Activated CD8-positive, alpha-beta memory T cell treated with anti-CD3 and anti-CD28 coated beads, Interleukin-2, amount 50 U/mL, for 24 hours (primary cell): ENCODE data around the gene ECD.

Experiments used
- DNase-seq: peaks from one replicate; pipeline ENCODE4 v3.0.0-alpha.2; 2020; ENCODE audit errors: extremely low read depth

Gene ECD

DNA sequence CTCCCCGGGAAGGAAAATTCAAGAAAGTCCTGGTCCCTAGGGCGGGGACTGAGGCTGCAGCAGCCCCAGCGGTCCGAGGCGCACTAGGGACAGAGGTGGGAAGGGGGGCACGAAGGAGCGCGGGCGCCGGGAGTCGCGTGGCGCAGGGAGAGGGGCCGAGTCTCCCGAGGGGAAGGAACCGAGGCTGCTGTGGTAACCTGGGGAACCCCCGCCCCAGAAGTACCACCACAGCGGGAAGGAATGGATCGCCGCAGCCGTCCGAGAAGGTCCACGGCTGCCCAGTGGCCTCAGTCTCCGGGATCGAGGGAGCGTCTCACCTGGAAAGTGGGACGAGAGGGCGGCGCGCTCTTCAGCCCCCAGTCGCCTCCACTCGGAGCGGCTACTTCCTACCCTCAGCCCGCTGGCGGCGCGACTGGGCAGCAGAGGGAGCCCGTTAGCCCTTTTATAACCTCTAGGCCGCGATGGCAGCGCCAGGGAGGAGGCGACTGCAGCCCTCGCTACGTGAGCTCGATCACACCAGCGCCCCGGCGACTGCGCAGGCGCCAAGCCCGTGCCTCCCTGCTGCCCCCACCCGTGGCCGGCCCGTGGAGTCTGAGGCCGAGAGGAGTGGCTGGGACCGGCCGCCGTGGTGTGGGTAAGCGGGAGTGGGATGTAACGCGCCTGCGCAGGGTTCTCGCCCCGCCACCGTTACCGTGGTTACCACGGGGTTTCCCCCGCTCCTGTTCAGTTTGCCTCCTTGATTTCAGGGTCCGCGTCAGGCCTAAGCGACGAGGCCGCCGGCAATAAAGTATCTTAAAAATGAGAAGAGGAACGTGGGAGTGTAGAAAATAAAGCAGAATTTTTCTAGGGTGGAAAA lies 71.1 kb downstream of the ECD start, which contains the start of gene P4HA1:
Gene P4HA1 (minus strand): TSS at position 418 of the 856 bp plus-strand sequence. CDS start 21,983 bp downstream, outside the sequence.
- DNase-seq = peak; percentile 87

GRCh38 chr10:73096041-73096448 lies 71.8 kb downstream of the ECD start:
- no peak for DNase-seq

GRCh38 chr10:73095481-73096021 lies 72.3 kb downstream of the ECD start:
- no peak for DNase-seq

DNA sequence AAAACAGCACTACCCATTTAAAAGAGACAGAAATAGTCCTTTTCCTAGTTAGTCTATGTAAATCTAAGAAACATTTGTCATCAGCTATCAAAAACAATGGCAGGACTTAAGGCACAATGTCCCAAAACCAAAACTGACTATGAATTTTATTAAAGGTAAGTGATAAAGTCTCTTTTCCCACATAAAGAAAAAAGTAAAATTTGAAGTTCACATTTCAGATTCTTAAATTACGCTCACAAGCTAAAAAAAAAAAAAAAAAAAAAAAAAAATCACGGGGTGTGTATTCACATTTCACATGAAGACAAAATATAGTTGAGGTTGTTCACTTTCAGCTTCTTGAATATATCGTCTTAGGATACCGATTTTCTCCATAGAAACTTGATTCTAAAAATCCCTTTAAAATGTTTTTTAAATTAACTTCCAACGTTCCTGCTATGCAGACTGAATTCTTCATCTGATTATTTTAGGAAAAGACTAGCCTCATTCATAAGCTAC lies 72.8 kb downstream of the ECD start:
- no peak for DNase-seq

DNA sequence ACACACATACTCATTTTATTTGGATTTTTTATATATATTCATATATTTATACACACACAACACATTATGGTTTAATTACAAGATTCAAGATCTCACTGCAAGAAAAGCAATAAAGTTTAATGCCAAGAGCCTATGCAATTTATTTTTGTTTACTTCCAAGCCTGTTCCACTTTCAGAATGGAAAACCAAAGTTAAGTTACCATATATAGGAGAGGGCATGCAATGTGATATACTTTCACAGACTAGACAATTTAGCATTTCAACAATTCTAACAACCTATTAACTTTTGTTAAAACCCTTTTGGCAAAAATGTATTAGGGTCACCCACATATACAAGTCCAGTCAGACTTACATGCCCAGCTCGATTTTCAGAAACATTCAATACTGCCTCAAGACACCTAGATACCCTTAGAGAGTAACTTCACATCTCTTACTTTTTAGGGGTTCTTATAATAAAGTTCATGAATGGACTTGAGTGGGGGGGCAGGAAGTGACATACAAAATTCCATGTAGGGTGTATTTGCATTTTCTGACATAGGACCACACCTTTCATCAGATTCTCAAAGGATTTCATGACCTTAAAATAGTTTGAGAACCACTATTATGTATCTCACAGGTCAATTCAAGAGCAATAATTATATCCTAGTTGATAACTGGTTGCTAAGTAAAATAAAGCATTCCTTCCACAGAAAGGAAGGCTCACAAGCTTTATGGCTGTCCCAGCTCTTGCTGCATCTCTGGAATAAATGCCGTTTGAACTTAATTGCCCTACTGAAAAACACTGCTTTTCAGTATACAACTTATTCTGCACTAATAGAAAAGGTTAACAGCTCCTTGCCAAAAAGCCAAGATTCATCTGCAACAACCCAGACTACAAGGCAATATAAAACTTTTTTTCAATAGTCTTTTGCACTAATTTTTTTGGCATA lies 73.6 kb downstream of the ECD start:
- no peak for DNase-seq

GRCh38 chr10:73092830-73093229 lies 75.0 kb downstream of the ECD start:
- DNase-seq = no peak

DNA sequence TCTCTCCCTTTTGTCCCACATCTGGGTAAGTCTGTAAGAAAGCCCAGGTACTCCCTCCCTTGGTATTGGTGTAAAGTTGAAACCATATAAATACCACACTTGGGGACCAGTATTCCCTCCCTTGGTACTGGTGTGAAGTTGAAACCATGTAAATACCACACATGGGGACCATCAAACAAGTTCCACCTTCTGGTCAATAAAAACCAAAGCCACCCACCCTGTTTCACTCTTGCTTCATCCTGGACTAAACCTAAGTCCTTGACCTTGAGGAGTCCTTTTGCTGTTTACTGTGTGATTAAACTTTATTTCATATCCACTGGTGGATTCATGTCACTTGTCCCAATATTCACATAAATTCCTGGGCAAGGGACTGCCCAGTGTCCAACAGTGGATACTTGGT lies 79.5 kb downstream of the ECD start:
- DNase-seq = no peak

- no peak for DNase-seq
These were observed 81.0 kb downstream of the ECD start for GRCh38 chr10:73086816-73087215.

GRCh38 chr10:73084209-73084608 lies 83.6 kb downstream of the ECD start:
- DNase-seq = no peak
